IMR-90 (cell line): ENCODE results near the gene FOLR2. TPM values are rescaled to one million over a fixed set of nuclear protein-coding genes. Genes with fewer than 3 reads are reported as not detected.

ENCODE experiments used
- ATAC-seq: fragments of 200-7000 bp; cut with Tn5 transposase; 2 replicates; pipeline ENCODE4 v1.9.1; 2020; ENCODE audit warnings: low read depth, mild to moderate bottlenecking, moderate library complexity
- BruUV-seq: library from RNA; stranded (reverse); fragments of 400-500 nt; replicated peaks from 2 replicates; lab custom pipeline; 2021; lab: Mats Ljungman, UMichigan
- CTCF ChIA-PET: fragments of 300-600 bp; formaldehyde crosslinking; extraction: SDS; loops from one replicate; lab custom pipeline; 2021; ENCODE audit warnings: antibody characterized with exemption; lab: Yijun Ruan, JAX
- POLR2A ChIA-PET: fragments of 300-600 bp; sonication (Branson Sonifier 250); formaldehyde crosslinking; loops from one replicate; lab custom pipeline; 2022; ENCODE audit warnings: antibody characterized with exemption; ENCODE audit not compliant: unreplicated experiment; lab: Charles Lee
- DNase-seq: peaks from one replicate; pipeline ENCODE4 v3.0.0; 2013
- H2AFZ ChIP-seq: replicated peaks from 2 replicates; pipeline ENCODE3; 2013; ENCODE audit warnings: low read length, mild to moderate bottlenecking; ENCODE audit not compliant: poor library complexity
- H2AK5ac ChIP-seq: 2 replicates; pipeline ENCODE4 v1.6.1; 2013; ENCODE audit warnings: low read depth, low read length, inconsistent platforms
- H2AK9ac ChIP-seq: replicated peaks from 2 replicates; pipeline ENCODE3; 2013; ENCODE audit warnings: mild to moderate bottlenecking, low read depth, low read length, moderate library complexity; ENCODE audit not compliant: poor library complexity
- H2BK120ac ChIP-seq: 2 replicates; pipeline ENCODE4 v1.6.1; 2013; ENCODE audit warnings: low read depth, low read length, inconsistent platforms
- H2BK15ac ChIP-seq: 3 replicates; pipeline ENCODE4 v1.6.1; 2013; ENCODE audit warnings: low read depth, low read length, inconsistent platforms
- H2BK20ac ChIP-seq: 2 replicates; pipeline ENCODE4 v1.6.1; 2013; ENCODE audit warnings: low read depth, mild to moderate bottlenecking, inconsistent platforms, low read length, moderate library complexity
- H2BK5ac ChIP-seq: 2 replicates; pipeline ENCODE4 v1.6.1; 2013; ENCODE audit warnings: mild to moderate bottlenecking, low read depth, low read length, inconsistent platforms; ENCODE audit not compliant: poor library complexity, severe bottlenecking
- H3K14ac ChIP-seq: replicated peaks from 2 replicates; pipeline ENCODE4 v1.6.1; 2013; ENCODE audit warnings: low read depth, low read length, inconsistent platforms
- H3K18ac ChIP-seq: 2 replicates; pipeline ENCODE4 v1.6.1; 2013; ENCODE audit warnings: low read depth, low read length, control low read depth
- H3K23ac ChIP-seq: 2 replicates; pipeline ENCODE4 v1.6.1; 2013; ENCODE audit warnings: low read depth, low read length, inconsistent platforms
- H3K27ac ChIP-seq: 2 replicates; pipeline ENCODE4 v1.5.1; 2013; ENCODE audit warnings: mild to moderate bottlenecking, control low read depth, low read length; ENCODE audit not compliant: insufficient read depth
- H3K27me3 ChIP-seq: 2 replicates; pipeline ENCODE4 v1.6.1; 2013; ENCODE audit warnings: low read length; ENCODE audit not compliant: control insufficient read depth, insufficient read depth
- H3K36me3 ChIP-seq: 2 replicates; pipeline ENCODE4 v1.6.1; 2013; ENCODE audit warnings: low read length, mixed read lengths; ENCODE audit not compliant: control insufficient read depth, insufficient read depth
- H3K4ac ChIP-seq: 2 replicates; pipeline ENCODE4 v1.6.1; 2013; ENCODE audit warnings: low read depth, low read length, inconsistent platforms
- H3K4me1 ChIP-seq: 2 replicates; pipeline ENCODE4 v1.6.1; 2013; ENCODE audit warnings: low read length, mixed read lengths; ENCODE audit not compliant: control insufficient read depth, insufficient read depth
- H3K4me2 ChIP-seq: 2 replicates; pipeline ENCODE4 v1.6.1; 2013; ENCODE audit warnings: low read depth, mild to moderate bottlenecking, control low read depth, low read length, moderate library complexity
- H3K4me3 ChIP-seq: 2 replicates; pipeline ENCODE4 v1.5.1; 2013; ENCODE audit warnings: low read depth, mild to moderate bottlenecking, control low read depth, low read length, moderate library complexity; ENCODE audit not compliant: insufficient read depth
- H3K56ac ChIP-seq: 2 replicates; pipeline ENCODE4 v1.6.1; 2013; ENCODE audit warnings: low read length, inconsistent platforms; ENCODE audit not compliant: insufficient read depth; ENCODE audit errors: extremely low read depth
- H3K79me1 ChIP-seq, 2 experiments: 2 replicates each; pipeline ENCODE4 v1.6.1; 2013; ENCODE audit warnings: low read length in 2 of 2, inconsistent platforms in 1 of 2, low read depth in 1 of 2
- H3K9ac ChIP-seq: 2 replicates; pipeline ENCODE4 v1.6.1; 2013; ENCODE audit warnings: low read depth, low read length, control low read depth
- H3K9me1 ChIP-seq: 2 replicates; pipeline ENCODE4 v1.6.1; 2013; ENCODE audit warnings: low read length, inconsistent platforms; ENCODE audit not compliant: insufficient read depth
- H3K9me3 ChIP-seq: 2 replicates; pipeline ENCODE4 v1.6.1; 2013; ENCODE audit warnings: low read length; ENCODE audit not compliant: control insufficient read depth, insufficient read depth
- H4K20me1 ChIP-seq: 2 replicates; pipeline ENCODE4 v1.6.1; 2013; ENCODE audit warnings: low read length, inconsistent platforms; ENCODE audit not compliant: insufficient read depth
- H4K5ac ChIP-seq: 2 replicates; pipeline ENCODE4 v1.6.1; 2013; ENCODE audit warnings: mild to moderate bottlenecking, low read depth, low read length, control low read depth
- H4K8ac ChIP-seq, 2 experiments: 2 replicates each; pipeline ENCODE4 v1.6.1; 2013; ENCODE audit warnings: low read depth in 2 of 2, low read length in 2 of 2, control low read depth in 1 of 2, inconsistent platforms in 1 of 2
- H4K91ac ChIP-seq: 2 replicates; pipeline ENCODE4 v1.6.1; 2013; ENCODE audit warnings: low read depth, low read length, inconsistent platforms; ENCODE audit not compliant: insufficient read depth
- BHLHE40 ChIP-seq: fragments of 150-350 bp; IDR thresholded peaks from 2 replicates; pipeline ENCODE4 v1.6.1; 2016; ENCODE audit warnings: mild to moderate bottlenecking, low read depth, low read length
- CEBPB ChIP-seq: IDR thresholded peaks from 2 replicates; pipeline ENCODE4 v1.6.1; 2012; ENCODE audit warnings: low read depth, low read length, improper control_type of control experiment
- CHD1 ChIP-seq: IDR thresholded peaks from 2 replicates; pipeline ENCODE4 v1.6.1; 2012; ENCODE audit warnings: low read depth, low read length, improper control_type of control experiment
- CTCF ChIP-seq: conservative IDR thresholded peaks from 2 replicates; pipeline ENCODE4 v1.5.1; 2012; ENCODE audit warnings: mild to moderate bottlenecking, low read depth, low read length, improper control_type of control experiment
- MAFK ChIP-seq: IDR thresholded peaks from 2 replicates; pipeline ENCODE4 v1.6.1; 2012; ENCODE audit warnings: low read depth, low read length, improper control_type of control experiment
- NFE2L2 ChIP-seq: fragments of 150-350 bp; IDR thresholded peaks from 2 replicates; pipeline ENCODE4 v1.6.1; 2016; ENCODE audit warnings: low read depth, mild to moderate bottlenecking, low read length
- POLR2A ChIP-seq: IDR thresholded peaks from 2 replicates; pipeline ENCODE4 v1.6.1; 2012; ENCODE audit warnings: mild to moderate bottlenecking, low read depth, low read length
- RAD21 ChIP-seq: IDR thresholded peaks from 2 replicates; pipeline ENCODE4 v1.6.1; 2012; ENCODE audit warnings: low read length, improper control_type of control experiment
- SMC3 ChIP-seq: fragments of 150-350 bp; IDR thresholded peaks from 2 replicates; pipeline ENCODE4 v1.6.1; 2016; ENCODE audit warnings: low read depth, mild to moderate bottlenecking, antibody characterized with exemption, low read length, moderate library complexity
- WGBS, 2 experiments: methylation state at CpG; one replicate each; pipeline versions ENCODE4 v1.1.5 to v1.1.7; 2013; ENCODE audit warnings: missing lambda C conversion rate in 2 of 2; ENCODE audit not compliant: insufficient read length in 1 of 2; ENCODE audit errors: extremely low coverage in 2 of 2; 5-methylcytosine and 5-hydroxymethylcytosine counted together
- dilution Hi-C: fragments of 300-500 bp; cut with HindIII; formaldehyde crosslinking; loops from one replicate; pipeline ENCODE4 v1.14.3; 2018; ENCODE audit warnings: low sequenced_read_pairs; ENCODE audit not compliant: unreplicated experiment
- in situ Hi-C: fragments of 300-500 bp; cut with MboI; formaldehyde crosslinking; loops from 3 replicates; pipeline ENCODE4 v1.14.3; 2019; ENCODE audit warnings: low sequenced_read_pairs, inconsistent platforms, mixed read lengths
- intact Hi-C: fragments of 100-400 bp; cut with micrococcal nuclease; formaldehyde crosslinking; loops from 2 replicates; pipeline ENCODE4 v1.10.0; 2022
- polyA plus RNA-seq, 3 experiments: library from polyadenylated mRNA; depleted of rRNA; stranded (reverse); fragments of >200 nt; gene quantifications; 2 replicates each; pipeline ENCODE4 v1.2.3, GENCODE V29; 2012; ENCODE audit warnings: low replicate concordance in 1 of 3
- total RNA-seq: library from RNA; depleted of rRNA; stranded (reverse); fragments of >200 nt; gene quantifications from 2 replicates; pipeline ENCODE4 v1.2.3, GENCODE V29; 2012

The FOLR2 gene
- total and polyA plus RNA-seq, 2 of the 4 experiments (the other 2 are of a cell fraction) = not detected

GRCh38 chr11:72242141-72242540 is 25.5 kb downstream of the FOLR2 start:
- Histone ChIP-seq H2AFZ (no peak overlapping the region), H4K20me1 (peaks cover 23% of the 10 kb centered on the region), H2AK5ac (no peak overlapping the region), H3K4me1 (peaks cover 2% of the 10 kb centered on the region; the same call in 1 of the 2 replicates), H2BK20ac (no peak overlapping the region), H3K79me1 (no peaks in the 10 kb centered on the region; a peak in 1 of 4 replicates), H2AK9ac (no peak overlapping the region), H3K4me2 (no peak overlapping the region), H4K8ac (no peak overlapping the region), H3K9me1 (no peaks in the 10 kb centered on the region), H3K18ac (no peak overlapping the region), H2BK15ac (no peak overlapping the region), H3K9me3 (peaks cover 7% of the 10 kb centered on the region), H3K4ac (no peak overlapping the region), H4K5ac (no peak overlapping the region), H3K14ac (no peak overlapping the region), H3K9ac (no peak overlapping the region), H3K4me3 (no peak overlapping the region), H3K36me3 (peaks cover 11% of the 10 kb centered on the region), H2BK120ac (no peak overlapping the region), H3K23ac (no peak overlapping the region), H3K27me3 (peaks cover 65% of the 10 kb centered on the region), H2BK5ac (no peak overlapping the region), H3K56ac (no peak overlapping the region), H3K27ac (no peak overlapping the region), H4K91ac (no peak overlapping the region)
- ChIA-PET CTCF (no interaction called here), POLR2A (interaction anchor here (0.6 kb wide), 1 partner anchor 30 kb away, joined by 3 read pairs; no protein-coding TSS in a partner anchor)
- in situ Hi-C loops (no loop called here), dilution Hi-C loops (no loop called here), intact Hi-C loops (no loop called here)
- no peak for DNase-seq
- ATAC-seq = no peak
- TF ChIP-seq CTCF (no peak), RAD21 (no peak), POLR2A (no peak), MAFK (no peak), BHLHE40 (no peak), SMC3 (no peak), CHD1 (no peak), CEBPB (no peak), NFE2L2 (no peak)
- no TSS peak for BruUV-seq
- 68 to 100% methylated on average over 1 to 2 of the region's 2 CpGs for WGBS, 2 experiments
